Bone marrow (tissue), 2 donors: ENCODE measurements around the gene ATAD3A.
"Not testable (repeated sequence)": the region's sequence is repeated elsewhere in the genome, so short reads cannot be mapped to it uniquely, and the experiment has no call there.

Experiments
- DNase-seq, 2 donors: peaks; one replicate each; lab custom pipeline; 2025; lab: John Stamatoyannopoulos, UW

ATAD3A gene

DNA sequence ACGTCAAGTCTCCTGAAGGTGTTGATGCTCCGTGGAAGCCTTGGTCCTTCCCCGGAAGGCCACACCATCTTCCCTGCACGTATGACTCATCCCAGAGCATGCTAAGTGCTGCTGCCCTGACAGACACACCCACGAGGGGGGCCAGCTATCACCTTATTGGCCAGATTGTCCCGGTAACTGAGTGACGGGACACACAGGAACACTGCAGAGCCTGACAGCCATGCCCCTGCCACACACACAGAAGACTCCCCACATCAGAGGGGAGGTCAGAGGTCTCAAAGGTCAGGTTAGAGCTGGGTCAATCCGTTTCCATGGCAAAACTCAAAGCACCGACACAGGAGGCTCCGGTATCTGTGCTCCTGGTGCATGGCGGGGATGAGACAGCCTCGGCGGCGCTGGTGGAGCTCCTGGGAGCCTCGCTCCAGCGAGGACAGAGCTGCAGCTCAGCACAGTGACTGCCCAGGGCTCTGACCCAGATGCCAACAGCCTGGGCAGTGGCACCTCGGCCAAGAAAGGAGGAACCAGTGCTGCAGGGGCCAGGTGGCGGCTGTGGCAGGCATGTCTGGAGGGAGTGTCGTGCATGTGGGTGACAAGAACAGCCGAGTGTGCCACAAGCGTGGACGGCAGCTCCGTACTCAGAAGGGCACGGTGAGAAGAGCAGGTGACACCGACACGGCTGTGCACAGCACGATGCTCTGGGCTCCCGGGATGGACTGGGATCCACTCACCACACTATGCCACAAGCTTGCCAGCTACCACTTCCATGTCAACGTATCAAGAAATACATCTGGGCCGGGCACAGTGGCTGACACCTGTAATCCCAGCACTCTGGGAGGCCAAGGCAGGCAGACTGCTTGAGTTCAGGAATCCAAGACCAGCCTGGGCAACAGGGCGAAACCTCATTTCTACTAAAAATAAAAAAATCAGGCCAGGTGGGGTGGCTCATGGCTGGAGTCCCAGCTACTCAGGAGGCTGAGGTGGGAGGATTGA, 43.3 kb downstream of the ATAD3A start:
- no peak for DNase-seq

DNA sequence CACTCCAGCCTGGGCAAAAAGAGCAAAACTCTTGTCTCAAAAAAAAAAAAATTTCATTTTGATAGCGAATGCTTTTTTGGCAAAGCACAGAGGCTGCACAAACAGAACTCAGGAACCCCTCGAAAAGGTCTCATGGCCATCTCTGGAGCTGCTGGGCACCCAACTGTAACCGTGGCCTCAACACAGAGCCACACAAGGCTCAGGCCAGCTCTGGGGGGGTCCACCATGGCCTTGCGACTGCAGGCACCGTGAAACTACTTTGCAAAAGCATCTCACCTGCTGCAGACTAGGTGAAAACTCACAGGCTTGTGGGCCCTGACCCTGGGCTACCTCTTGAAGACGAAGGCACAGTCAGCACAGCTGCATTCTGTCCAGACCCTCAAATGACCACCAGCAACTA, 44.5 kb downstream of the ATAD3A start:
- no peak for DNase-seq

- DNase-seq, result not testable (repeated sequence)
These were observed 45.0 kb downstream of the ATAD3A start for GRCh38 chr1:1556961-1557360.

DNA sequence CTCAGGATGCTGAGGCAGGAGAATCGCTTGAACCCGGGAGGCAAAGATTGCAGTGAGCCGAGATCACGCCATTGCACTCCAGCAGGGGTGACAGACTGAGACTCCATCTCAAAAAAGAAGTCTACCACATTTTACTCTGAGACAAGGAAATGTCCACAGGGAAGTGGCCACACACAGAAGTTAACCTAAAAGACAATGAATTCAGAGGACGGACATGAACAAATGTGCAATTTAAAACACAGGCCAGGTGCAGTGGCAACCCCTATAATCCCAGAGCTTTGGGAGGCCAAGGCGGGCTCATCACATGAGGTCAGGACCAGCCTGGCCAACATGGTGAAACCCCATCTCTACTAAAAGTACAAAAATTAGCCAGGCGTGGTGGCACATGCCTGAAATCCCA, 45.7 kb downstream of the ATAD3A start:
- DNase-seq, result not testable (repeated sequence)

GRCh38 chr1:1558591-1558990, 46.6 kb downstream of the ATAD3A start:
- no peak for DNase-seq

DNA sequence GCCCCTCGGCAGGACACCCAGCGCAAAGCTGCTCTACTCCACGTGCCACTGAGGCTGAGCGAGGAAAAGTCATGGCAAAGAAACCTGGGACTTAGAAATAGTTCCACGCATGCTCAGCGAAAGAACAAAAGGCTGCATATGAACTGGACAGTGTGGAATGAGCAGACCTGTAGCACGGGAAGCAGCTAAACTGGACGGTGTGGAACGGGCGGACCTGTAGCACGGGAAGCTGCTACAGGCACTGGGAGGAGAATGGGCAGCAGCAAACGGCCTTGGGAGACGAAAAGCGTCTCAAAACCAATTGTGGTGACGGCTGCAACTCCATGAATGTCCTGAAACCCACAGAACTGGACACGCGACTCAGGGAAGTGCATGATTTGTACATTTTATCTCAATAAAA, 47.1 kb downstream of the ATAD3A start:
- no peak for DNase-seq

DNA sequence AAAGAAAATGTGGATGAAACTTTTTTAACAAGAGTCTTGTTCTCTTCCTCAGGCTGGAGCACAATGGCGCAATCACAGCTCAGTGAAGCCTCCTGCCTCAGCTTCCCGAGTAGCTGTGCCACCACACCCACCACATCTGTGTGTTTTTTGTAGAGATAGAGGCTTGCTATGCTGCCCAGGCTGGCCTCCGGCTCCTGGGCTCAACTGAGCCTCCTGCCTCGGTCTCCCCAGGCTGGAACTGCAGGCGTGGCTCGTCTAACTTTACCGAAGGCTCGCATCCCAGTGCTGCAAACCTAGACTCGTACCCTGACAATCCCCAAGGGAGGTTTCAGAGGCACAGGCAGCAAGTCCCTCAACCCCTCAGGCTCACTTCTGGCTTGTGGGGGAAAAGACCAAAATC, 48.2 kb downstream of the ATAD3A start:
- DNase-seq, result no peak

- DNase-seq, result no peak
These were observed 50.0 kb downstream of the ATAD3A start for GRCh38 chr1:1561801-1562470.

DNA sequence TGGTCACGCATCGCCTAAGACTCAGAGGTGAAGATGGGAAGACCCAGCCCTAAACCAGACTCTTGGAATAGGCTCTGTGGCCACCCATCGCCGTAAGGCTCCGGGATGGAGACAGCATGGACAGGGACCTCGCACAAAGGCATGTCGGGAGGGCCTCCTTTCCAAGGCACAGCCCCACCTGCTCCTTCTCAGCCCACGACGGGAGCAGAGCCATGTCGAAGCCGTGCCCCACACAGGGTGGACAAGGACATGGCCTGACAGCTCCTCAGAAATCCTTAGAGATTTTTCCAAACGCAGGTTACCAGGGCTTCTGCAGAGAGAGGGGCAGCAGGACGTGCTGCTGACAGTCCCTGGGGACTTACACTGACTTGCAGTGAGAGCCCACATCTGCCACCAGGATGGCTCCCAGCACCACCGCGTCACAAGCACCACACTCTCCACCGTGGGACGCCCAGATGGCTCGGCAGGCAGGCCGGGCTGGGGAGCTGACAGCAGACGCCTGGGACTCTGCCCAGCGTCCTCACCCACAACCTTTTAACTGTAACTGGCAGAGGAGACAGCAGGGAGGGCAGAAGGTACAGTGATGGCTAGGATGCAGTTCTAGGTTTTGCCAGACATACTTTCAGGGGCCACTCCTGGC, 50.7 kb downstream of the ATAD3A start:
- DNase-seq, result no peak

GRCh38 chr1:1563688-1564087, 51.7 kb downstream of the ATAD3A start:
- no peak for DNase-seq

GRCh38 chr1:1564268-1564667, 52.3 kb downstream of the ATAD3A start:
- DNase-seq, result no peak

DNA sequence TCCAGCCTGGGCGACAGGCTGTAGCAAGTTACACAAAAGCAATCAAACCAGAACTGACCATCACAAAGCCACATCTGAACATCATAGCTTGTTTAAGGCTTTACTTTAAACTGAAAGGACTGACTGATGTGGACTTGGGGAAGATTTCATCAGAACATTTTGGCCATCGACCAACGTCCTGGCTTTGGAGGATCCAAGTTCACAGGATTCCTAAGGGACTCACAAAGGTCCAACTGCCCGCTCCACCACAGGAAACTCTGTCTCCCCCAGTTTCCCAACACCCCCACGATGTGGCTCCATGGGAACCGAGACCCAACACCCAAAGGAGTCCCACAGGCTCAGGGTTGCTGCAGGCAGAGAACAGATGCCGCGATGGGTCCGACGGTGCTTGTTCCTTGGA, 53.4 kb downstream of the ATAD3A start:
- no peak for DNase-seq

- no peak for DNase-seq
These were observed 55.4 kb downstream of the ATAD3A start for GRCh38 chr1:1567152-1567875.

DNA sequence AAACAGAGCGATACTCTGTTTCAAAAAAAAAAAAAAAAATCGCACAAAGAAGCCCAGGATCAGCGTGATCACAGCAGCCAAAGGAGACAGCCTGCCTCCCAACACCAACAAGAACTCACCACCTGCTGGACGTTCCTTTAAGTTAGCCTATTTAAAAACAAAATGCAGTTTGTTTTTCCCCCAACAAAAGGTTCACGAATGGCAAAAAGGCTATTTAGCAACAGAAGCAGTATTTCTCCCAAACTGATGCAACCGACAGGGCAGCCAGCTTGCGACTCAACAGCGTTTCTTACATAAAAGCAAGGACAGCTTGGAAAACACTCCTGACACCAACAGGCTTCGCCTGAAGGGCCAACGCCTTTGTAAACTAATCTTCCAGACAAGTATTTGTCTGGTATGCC, 55.9 kb downstream of the ATAD3A start:
- DNase-seq, result no peak

- no peak for DNase-seq
These were observed 57.4 kb downstream of the ATAD3A start for GRCh38 chr1:1569341-1569740.

DNA sequence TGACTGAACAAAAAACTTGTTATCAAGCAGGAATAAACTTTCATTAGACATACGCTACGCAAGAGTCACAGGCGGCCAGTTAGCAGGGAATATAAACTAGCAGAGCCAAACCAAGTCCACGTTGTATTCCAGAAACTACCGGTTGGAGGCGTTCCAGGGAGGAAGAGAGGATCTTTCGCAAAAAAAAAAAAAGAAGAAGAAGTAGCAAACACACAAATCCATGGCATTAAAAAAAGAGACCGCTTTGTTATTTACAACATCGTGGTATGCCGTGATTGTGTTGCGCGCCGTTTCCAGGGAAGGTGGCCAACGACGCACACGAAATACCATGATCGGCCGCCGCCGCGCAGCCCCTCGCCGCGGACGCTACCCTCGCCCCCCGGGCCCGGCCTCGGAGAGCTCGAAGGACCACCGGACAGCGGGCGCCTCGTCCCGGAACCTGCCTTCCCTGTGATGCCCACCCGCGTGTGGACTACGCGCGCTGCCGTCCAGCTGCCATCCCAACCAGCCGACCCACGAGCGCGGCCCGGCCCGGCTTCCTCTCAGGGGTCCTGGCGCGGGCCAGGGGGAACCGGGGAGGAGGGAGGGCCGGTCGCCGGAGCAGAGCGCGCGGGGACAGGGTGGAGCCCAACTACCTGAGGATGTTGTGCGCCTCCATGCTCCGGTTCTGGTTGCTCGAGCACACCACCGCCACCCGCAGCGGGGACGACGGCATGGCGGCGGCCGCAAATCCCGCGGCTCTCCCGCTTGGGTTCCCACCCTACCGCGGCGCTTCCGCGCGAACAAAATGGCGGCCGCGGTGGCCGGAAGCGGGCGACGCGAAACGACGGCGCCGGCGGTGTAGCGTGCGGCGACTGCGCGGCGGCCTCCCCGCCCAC, 62.1 kb downstream of the ATAD3A start:
- DNase-seq, result peak; percentile 65 to 95

DNA sequence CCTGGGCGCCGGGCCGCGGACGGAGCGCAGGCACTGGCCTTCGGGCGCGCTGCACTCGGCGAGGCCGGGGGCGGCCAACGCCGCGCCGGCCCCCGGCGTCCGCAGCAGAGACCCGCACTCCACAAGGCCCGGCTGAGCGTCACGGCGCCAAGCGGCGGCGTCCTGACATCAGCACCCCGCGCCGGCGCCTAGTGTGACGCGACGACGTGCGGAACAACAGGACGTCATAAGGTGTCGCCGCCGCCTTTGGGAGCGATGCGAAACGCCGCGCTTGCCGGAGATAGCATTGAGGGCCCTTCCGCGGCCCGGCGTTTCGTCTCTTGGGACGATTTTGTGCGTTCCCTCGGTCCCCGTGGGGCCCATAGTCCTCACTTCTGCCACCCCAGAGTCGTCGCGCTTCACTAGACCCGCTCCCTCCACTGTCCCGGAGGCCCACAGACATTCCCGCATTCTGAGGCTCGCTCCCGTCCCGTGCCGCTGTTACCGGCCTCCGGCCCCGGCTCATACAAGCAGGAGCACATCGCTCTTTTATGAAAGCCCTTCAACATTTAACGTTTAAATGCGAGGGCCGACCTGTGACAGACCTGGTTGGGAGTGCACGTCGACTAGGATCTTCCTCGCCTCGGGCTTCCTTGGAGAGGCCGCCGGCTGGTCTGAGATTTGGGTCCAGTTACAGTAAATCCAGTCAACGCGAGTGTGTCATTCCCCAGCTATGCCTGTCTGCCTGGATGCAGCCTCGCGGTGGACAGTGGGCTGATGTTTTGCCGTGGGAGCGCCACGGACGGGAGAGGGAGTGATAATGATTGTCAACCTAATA, 63.0 kb downstream of the ATAD3A start, which contains the start of gene SSU72:
SSU72 (minus strand) TSS at position 143 of the 817 bp plus-strand sequence. CDS start 306 bp downstream, outside the sequence.
- peak; percentile 70 to 95 for DNase-seq

DNA sequence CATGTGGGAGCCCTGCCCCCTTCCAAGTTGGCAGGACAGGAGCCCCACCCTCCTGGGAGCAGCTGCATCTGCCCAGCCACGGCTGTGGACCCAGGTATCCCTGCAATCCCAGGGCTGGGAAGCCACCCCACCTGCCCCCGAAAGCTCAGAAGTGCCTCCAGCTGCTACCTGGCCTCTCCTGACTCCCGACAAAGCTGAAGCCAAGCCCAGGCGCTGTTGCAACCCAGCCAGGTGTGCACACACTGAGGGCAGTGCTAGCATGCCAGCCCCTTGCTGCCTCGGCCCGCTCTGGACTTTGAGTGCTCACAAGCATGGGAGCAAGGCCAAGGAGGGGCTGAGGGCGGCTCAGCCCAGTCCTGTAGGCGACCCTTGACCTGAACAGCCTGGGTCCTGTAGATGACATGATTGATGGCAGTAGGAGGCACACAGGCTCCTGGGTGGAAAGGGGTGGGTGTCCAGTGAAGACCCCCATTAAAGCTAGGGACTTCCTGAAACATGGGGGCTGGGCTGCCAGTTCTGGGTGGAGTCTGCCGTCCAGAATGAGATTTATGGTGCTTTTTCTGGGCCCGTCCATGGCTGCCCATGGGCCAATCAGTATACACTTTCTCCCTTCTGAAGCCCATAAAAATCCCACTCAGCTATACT, 65.5 kb downstream of the ATAD3A start:
- no peak for DNase-seq

DNA sequence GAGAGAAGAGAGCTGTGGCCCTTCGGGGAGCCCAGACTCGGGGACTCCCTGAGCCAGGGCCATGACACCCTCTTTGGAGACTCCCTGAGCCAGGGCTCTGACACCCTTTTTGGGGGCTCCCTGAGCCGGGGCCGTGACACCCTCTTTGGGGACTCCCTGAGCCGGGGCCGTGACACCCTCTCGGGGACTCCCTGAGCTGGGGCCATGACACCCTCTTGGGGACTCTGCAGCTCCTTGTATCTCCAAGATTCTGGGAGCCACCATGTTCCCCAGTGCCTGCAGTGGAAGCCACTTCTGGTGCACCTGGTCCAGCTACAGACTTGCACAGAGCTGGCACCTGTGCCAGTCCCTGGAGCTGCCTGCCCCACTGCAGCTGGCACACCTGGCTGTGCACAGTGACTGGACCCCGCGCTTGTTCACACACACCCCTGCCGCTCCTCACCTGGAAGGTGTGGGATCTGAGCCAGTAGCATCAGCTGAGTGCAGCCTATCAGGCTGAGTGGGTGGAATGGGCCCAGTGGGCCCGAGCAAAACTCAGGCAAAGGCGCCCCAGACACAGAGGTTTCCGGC, 66.5 kb downstream of the ATAD3A start:
- no peak for DNase-seq
